NCI-H82 (cell line): Measurements from ENCODE around the gene HSF2BP.
"Not testable (repeated sequence)": the region's sequence is repeated elsewhere in the genome, so short reads cannot be mapped to it uniquely, and the experiment has no call there.

Experiments used
- DNase-seq: peaks from one replicate; lab custom pipeline; 2025; lab: John Stamatoyannopoulos, UW

HSF2BP gene

GRCh38 chr21:43516860-43517627 lies 142.2 kb downstream of the HSF2BP start:
- DNase-seq: not testable (repeated sequence)

GRCh38 chr21:43516295-43516847 lies 142.9 kb downstream of the HSF2BP start:
- DNase-seq: not testable (repeated sequence)

- not testable (repeated sequence) for DNase-seq
These were observed 144.5 kb downstream of the HSF2BP start for GRCh38 chr21:43514834-43515233.

- not testable (repeated sequence) for DNase-seq
These were observed 146.3 kb downstream of the HSF2BP start for GRCh38 chr21:43513023-43513422.

- DNase-seq: not testable (repeated sequence)
These were observed 148.1 kb downstream of the HSF2BP start for GRCh38 chr21:43511209-43511608.

- not testable (repeated sequence) for DNase-seq
These were observed 148.6 kb downstream of the HSF2BP start for GRCh38 chr21:43510669-43511068.

GRCh38 chr21:43503892-43504291 lies 155.4 kb downstream of the HSF2BP start:
- DNase-seq: not testable (repeated sequence)

- not testable (repeated sequence) for DNase-seq
These were observed 156.1 kb downstream of the HSF2BP start for GRCh38 chr21:43503075-43503750.

- not testable (repeated sequence) for DNase-seq
These were observed 156.7 kb downstream of the HSF2BP start for GRCh38 chr21:43502407-43503071.

GRCh38 chr21:43498924-43499323 lies 160.4 kb downstream of the HSF2BP start:
- not testable (repeated sequence) for DNase-seq

- not testable (repeated sequence) for DNase-seq
These were observed 161.2 kb downstream of the HSF2BP start for GRCh38 chr21:43498065-43498464.

- DNase-seq: not testable (repeated sequence)
These were observed 164.8 kb downstream of the HSF2BP start for GRCh38 chr21:43494279-43495012.

GRCh38 chr21:43493471-43493870 lies 165.8 kb downstream of the HSF2BP start:
- not testable (repeated sequence) for DNase-seq

GRCh38 chr21:43488235-43488634 lies 171.1 kb downstream of the HSF2BP start:
- DNase-seq: not testable (repeated sequence)

GRCh38 chr21:43486051-43486450 lies 173.2 kb downstream of the HSF2BP start:
- DNase-seq: not testable (repeated sequence)

- DNase-seq: not testable (repeated sequence)
These were observed 174.3 kb downstream of the HSF2BP start for GRCh38 chr21:43485016-43485415.

GRCh38 chr21:43479197-43479596 lies 180.1 kb downstream of the HSF2BP start:
- not testable (repeated sequence) for DNase-seq
